DMS 273 treated with DMSO at 0.1 percent for 48 hours (cell line): ENCODE results near the gene RGS6.

ENCODE experiments used
- DNase-seq: peaks from one replicate; lab custom pipeline; 2025; lab: John Stamatoyannopoulos, UW

The RGS6 gene

GRCh38 chr14:72588521-72588920 lies 656.3 kb downstream of the RGS6 start:
- no peak for DNase-seq

GRCh38 chr14:72589652-72590051 lies 657.4 kb downstream of the RGS6 start:
- DNase-seq, result no peak

- DNase-seq, result no peak
Measured at GRCh38 chr14:72590577-72590976, 658.3 kb downstream of the RGS6 start.

- no peak for DNase-seq
Measured at GRCh38 chr14:72591391-72591790, 659.2 kb downstream of the RGS6 start.

- DNase-seq, result no peak
Measured at GRCh38 chr14:72594099-72594901, 662.1 kb downstream of the RGS6 start.

- no peak for DNase-seq
Measured at GRCh38 chr14:72595152-72595862, 663.1 kb downstream of the RGS6 start.

GRCh38 chr14:72597252-72598233 lies 665.3 kb downstream of the RGS6 start:
- DNase-seq, result no peak

GRCh38 chr14:72598306-72598705 lies 666.1 kb downstream of the RGS6 start:
- no peak for DNase-seq

GRCh38 chr14:72599579-72600470 lies 667.6 kb downstream of the RGS6 start:
- no peak for DNase-seq

GRCh38 chr14:72600551-72601330 lies 668.5 kb downstream of the RGS6 start:
- DNase-seq, result no peak

GRCh38 chr14:72603639-72604038 lies 671.4 kb downstream of the RGS6 start:
- no peak for DNase-seq

GRCh38 chr14:72604133-72604532 lies 671.9 kb downstream of the RGS6 start:
- no peak for DNase-seq

- no peak for DNase-seq
Measured at GRCh38 chr14:72605096-72605920, 673.1 kb downstream of the RGS6 start.

GRCh38 chr14:72605921-72606220 lies 673.6 kb downstream of the RGS6 start:
- no peak for DNase-seq

- DNase-seq, result no peak
Measured at GRCh38 chr14:72606879-72607278, 674.6 kb downstream of the RGS6 start.

GRCh38 chr14:72607386-72608130 lies 675.3 kb downstream of the RGS6 start:
- DNase-seq, result no peak

GRCh38 chr14:72608391-72609204 lies 676.4 kb downstream of the RGS6 start:
- DNase-seq, result no peak
